CD4-positive, alpha-beta T cell (primary cell): Measurements from ENCODE around the gene KCNQ2. TPM values are rescaled to one million over a fixed set of nuclear protein-coding genes. Genes with fewer than 3 reads are reported as not detected.

Source experiments
- ATAC-seq: fragments of 200-7000 bp; cut with Tn5 transposase; one replicate; pipeline ENCODE4 v1.10.0; 2022; ENCODE audit warnings: mild to moderate bottlenecking; ENCODE audit not compliant: poor library complexity
- CTCF ChIA-PET: fragments of 350-600 bp; sonication (Branson Sonifier 250); formaldehyde crosslinking; loops from one replicate; lab custom pipeline; 2021; ENCODE audit warnings: antibody characterized with exemption, inconsistent platforms; lab: Charles Lee
- POLR2A ChIA-PET: fragments of 350-600 bp; sonication (Branson Sonifier 250); formaldehyde crosslinking; loops from one replicate; lab custom pipeline; 2021; ENCODE audit warnings: antibody characterized with exemption, inconsistent platforms; lab: Charles Lee
- DNase-seq, 14 experiments: peaks; one replicate each; pipeline ENCODE4 v3.0.0-alpha.2; 2013 to 2020; ENCODE audit warnings: mixed read lengths in 2 of 14
- H3K27ac ChIP-seq, 2 donors: one replicate each; pipeline versions ENCODE4 v1.5.1 to v1.7.0; 2013; ENCODE audit warnings: low read length in 2 of 2, low read depth in 1 of 2, mild to moderate bottlenecking in 1 of 2
- H3K27me3 ChIP-seq, 2 experiments: 1 replicate in 1 of 2; 2 replicates in 1 of 2; pipeline versions ENCODE4 v1.6.1 to v1.7.0; 2013; ENCODE audit warnings: low read length in 2 of 2, control low read depth in 1 of 2, mild to moderate bottlenecking in 1 of 2, moderate library complexity in 1 of 2; ENCODE audit not compliant: insufficient read depth in 2 of 2, control insufficient read depth in 1 of 2
- H3K36me3 ChIP-seq: one replicate; pipeline ENCODE4 v1.6.1; 2013; ENCODE audit warnings: low read length, control low read depth; ENCODE audit not compliant: insufficient read depth
- H3K4me1 ChIP-seq: one replicate; pipeline ENCODE4 v1.6.1; 2013; ENCODE audit warnings: low read length, control low read depth; ENCODE audit not compliant: insufficient read depth
- H3K4me3 ChIP-seq: one replicate; pipeline ENCODE4 v1.5.1; 2013; ENCODE audit warnings: mild to moderate bottlenecking, low read length, moderate library complexity
- H3K9me3 ChIP-seq, 2 experiments: 1 replicate in 1 of 2; 2 replicates in 1 of 2; pipeline versions ENCODE4 v1.6.1 to v1.7.0; 2013; ENCODE audit warnings: low read length in 2 of 2, mild to moderate bottlenecking in 2 of 2, control low read depth in 1 of 2, moderate library complexity in 1 of 2; ENCODE audit not compliant: control insufficient read depth in 1 of 2, insufficient read depth in 1 of 2
- H3K27ac Mint-ChIP-seq: one replicate; pipeline ENCODE4 v1.8.0; 2020; ENCODE audit warnings: mixed read lengths
- H3K27me3 Mint-ChIP-seq: one replicate; pipeline ENCODE4 v1.8.0; 2021; ENCODE audit warnings: mixed read lengths
- H3K36me3 Mint-ChIP-seq: one replicate; pipeline ENCODE4 v1.8.0; 2021; ENCODE audit warnings: low read depth, mixed read lengths
- H3K4me1 Mint-ChIP-seq: one replicate; pipeline ENCODE4 v1.8.0; 2021; ENCODE audit warnings: low read depth, mixed read lengths
- H3K4me3 Mint-ChIP-seq: one replicate; pipeline ENCODE4 v1.8.0; 2020; ENCODE audit warnings: mild to moderate bottlenecking, mixed read lengths
- H3K9me3 Mint-ChIP-seq: one replicate; pipeline ENCODE4 v1.8.0; 2020; ENCODE audit warnings: mixed read lengths
- CTCF ChIP-seq: fragments of 200-600 bp; IDR thresholded peaks from one replicate; pipeline ENCODE4 v1.8.0; 2022; ENCODE audit warnings: antibody characterized with exemption, mild to moderate bottlenecking
- intact Hi-C, 2 experiments: fragments of 100-400 bp; cut with DNase I in 1 of 2; cut with micrococcal nuclease in 1 of 2; formaldehyde crosslinking; loops; one replicate each; pipeline versions ENCODE4 v1.15.1 to v1.9.0; 2023 to 2025; cut with DNase I, micrococcal nuclease
- total RNA-seq, 174 experiments: library from RNA in 2 of 174; stranded (reverse) in 2 of 174; gene quantifications; one replicate each; pipeline ENCODE4 v1.2.3 and lab custom pipeline; 2021 to 2026

KCNQ2 gene
- total RNA-seq, 2 experiments from 2014 or later: not detected

- H3K36me3 Mint-ChIP-seq: no peaks in the 10 kb centered on the region
- Histone ChIP-seq H3K27ac (no peak overlapping the region), H3K27me3 (peaks cover 38 to 45% of the 10 kb centered on the region in 2 experiments), H3K4me1 (peaks cover 6% of the 10 kb centered on the region), H3K9me3 (peaks cover 0 to 52% of the 10 kb centered on the region in 2 experiments), H3K4me3 (no peak overlapping the region), H3K36me3 (no peaks in the 10 kb centered on the region)
- ChIA-PET CTCF (no interaction called here), POLR2A (no interaction called here)
- no peak for TF ChIP-seq CTCF
- no peaks in the 10 kb centered on the region for H3K4me1 Mint-ChIP-seq
- peaks cover 31% of the 10 kb centered on the region for H3K27me3 Mint-ChIP-seq
- intact Hi-C loops: no loop called here
- H3K4me3 Mint-ChIP-seq: no peak overlapping the region
- ATAC-seq: no peak
- no peak for DNase-seq
- no peak overlapping the region for H3K27ac Mint-ChIP-seq
- no peaks in the 10 kb centered on the region for H3K9me3 Mint-ChIP-seq
Observed at GRCh38 chr20:63359164-63359934, 113.1 kb downstream of the KCNQ2 start.

GRCh38 chr20:63357921-63358905 lies 114.2 kb downstream of the KCNQ2 start:
- Histone ChIP-seq H3K9me3 (peaks cover 0 to 52% of the 10 kb centered on the region in 2 experiments), H3K36me3 (no peaks in the 10 kb centered on the region), H3K27ac (no peak overlapping the region), H3K27me3 (peaks cover 33 to 40% of the 10 kb centered on the region in 2 experiments), H3K4me3 (no peak overlapping the region), H3K4me1 (peaks cover 6% of the 10 kb centered on the region)
- ChIA-PET CTCF (no interaction called here), POLR2A (no interaction called here)
- ATAC-seq: no peak
- intact Hi-C loops: no loop called here
- no peak overlapping the region for H3K27ac Mint-ChIP-seq
- no peak for DNase-seq
- no peaks in the 10 kb centered on the region for H3K36me3 Mint-ChIP-seq
- no peak overlapping the region for H3K4me3 Mint-ChIP-seq
- H3K27me3 Mint-ChIP-seq: peaks cover 28% of the 10 kb centered on the region
- H3K4me1 Mint-ChIP-seq: no peaks in the 10 kb centered on the region
- TF ChIP-seq CTCF: no peak
- H3K9me3 Mint-ChIP-seq: no peaks in the 10 kb centered on the region

GRCh38 chr20:63356931-63357879 lies 115.2 kb downstream of the KCNQ2 start:
- H3K36me3 ChIP-seq: no peaks in the 10 kb centered on the region
- H3K36me3 Mint-ChIP-seq: no peaks in the 10 kb centered on the region
- no peak for DNase-seq
- H3K4me3 Mint-ChIP-seq: no peak overlapping the region
- no peaks in the 10 kb centered on the region for H3K9me3 Mint-ChIP-seq
- peaks cover 0 to 54% of the 10 kb centered on the region in 2 experiments for H3K9me3 ChIP-seq
- H3K27ac ChIP-seq: no peak overlapping the region
- H3K4me1 Mint-ChIP-seq: no peaks in the 10 kb centered on the region
- POLR2A ChIA-PET: no interaction called here
- peaks cover 18% of the 10 kb centered on the region for H3K27me3 Mint-ChIP-seq
- H3K4me1 ChIP-seq: peaks cover 6% of the 10 kb centered on the region
- ATAC-seq: no peak
- H3K27me3 ChIP-seq: peaks cover 23 to 30% of the 10 kb centered on the region in 2 experiments
- H3K27ac Mint-ChIP-seq: no peak overlapping the region
- TF ChIP-seq CTCF: no peak
- H3K4me3 ChIP-seq: no peak overlapping the region
- intact Hi-C loops: no loop called here
- CTCF ChIA-PET: no interaction called here
